ENCODE results near the gene IL18BP.

IL18BP gene

DNA sequence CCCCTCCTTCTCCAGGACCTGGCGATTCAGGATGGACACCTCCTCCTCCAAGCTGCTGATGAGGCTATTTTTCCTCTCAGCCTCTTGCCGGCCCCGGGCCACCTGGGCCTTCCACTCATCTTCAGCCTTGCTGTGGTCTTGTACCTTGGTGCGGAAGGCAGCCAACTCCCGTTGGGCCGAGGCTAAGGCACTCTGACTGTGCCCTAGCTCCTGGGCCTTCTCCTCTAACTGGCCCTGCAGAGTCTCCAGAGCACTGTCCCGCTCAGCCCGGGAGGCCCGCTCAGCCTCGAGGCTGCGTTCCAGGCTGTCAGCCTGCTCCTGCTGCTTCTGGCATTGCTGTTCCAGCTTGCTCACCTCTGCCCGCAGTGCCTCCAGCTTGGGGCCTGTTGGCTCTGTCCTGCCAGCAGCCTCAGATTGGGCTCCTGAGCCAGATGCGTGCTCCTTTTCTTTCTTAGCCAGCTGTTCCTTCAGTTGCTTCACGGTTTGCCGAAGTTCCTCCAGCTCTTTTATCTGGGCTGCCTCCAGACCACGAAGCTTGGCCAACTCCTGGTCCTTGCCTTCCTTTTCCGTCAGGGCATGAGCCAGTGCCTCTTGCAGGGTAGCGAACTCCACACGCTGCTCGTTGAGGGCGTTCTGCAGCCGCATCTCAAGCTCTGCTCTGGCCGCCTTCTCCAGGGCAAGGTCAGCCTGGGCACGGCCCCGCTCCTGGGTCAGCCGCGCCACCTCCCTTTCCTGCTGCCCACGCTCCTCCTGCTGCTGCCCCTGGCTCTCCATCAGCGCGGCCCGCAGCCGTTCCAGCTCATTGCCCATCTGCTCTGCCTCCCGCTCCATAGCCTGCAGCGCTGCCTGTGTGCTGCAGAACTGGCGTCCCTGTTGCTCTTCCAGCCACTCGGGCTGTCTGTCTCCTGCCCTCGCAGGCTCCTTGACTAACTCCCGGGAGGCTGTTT lies 15.3 kb downstream of the IL18BP start:
- no peak for DNase-seq

DNA sequence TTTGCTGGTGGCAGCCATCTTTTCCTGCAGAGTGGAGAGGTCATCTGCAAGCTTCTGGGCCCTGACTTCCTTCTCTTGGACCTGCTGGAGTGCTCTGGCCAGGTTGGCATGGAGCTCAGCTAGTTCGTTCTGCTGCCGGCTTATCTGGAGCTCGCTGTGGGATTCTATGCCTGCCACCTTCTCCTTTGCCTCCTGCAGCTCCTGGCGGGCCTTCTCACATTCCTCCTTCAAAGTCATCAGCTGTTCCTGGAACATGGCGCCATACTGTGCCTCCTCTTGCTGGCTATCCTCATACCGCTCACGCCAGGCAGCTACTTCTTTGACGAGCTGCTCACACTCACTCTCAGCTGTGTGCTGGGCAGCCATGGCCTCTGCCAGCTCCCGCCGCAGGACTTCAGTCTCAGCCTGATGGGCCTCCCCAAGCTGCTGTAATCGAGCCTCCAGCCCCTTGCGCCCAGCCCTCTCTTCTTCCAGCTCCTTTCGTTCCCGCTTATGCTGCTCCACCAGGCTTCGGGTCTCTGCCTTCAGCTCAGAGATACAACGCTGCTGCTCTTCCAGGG lies 16.1 kb downstream of the IL18BP start:
- no peak for DNase-seq

DNA sequence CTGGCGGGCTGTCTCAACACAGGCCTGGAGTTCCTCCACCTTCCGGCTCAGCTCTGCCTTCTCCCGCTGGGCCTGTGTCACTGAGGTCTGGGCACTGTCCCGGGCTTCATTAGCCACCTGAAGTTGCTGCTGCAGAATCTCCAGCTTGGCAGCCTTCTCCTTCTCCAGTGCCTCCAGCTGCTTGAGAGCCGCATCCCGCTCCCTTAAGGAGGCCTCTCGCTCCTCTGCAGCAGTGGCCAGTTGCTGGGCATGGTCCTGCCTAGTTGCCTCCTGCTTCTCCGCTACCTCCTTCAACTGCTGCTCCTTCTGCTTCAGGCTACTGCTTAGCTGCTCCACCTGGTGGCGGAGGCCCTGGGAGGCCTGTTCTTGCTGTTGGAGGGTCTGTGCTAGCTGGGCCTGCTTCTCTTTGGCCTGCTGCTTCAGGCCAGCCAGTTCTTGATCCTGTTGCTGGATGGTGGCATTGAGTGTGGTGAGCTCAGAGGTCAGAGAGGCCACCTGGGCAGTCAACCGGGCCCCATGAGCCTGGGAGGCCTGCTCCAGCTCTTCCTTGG lies 16.9 kb downstream of the IL18BP start:
- DNase-seq = no peak

DNA sequence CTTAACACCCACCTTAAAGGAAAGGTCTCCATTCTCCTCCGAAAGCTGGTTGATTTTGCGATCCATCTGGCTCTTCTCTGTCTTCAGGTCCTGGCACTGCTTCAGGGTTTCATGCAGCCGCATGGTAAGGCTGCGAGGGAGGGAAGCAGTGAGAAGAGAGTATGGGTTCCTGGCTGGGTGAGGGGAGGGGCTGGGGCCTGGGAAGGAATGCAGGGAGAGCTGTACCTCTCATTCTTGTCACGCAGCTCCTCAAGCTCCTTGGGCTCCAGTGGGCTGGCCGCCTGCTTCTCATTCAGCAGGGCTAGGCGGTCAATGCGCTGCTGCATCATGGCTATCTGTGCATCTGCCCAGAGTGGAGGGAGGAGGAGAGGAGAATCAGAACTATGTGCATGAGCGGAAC lies 19.5 kb downstream of the IL18BP start:
- DNase-seq = no peak

DNA sequence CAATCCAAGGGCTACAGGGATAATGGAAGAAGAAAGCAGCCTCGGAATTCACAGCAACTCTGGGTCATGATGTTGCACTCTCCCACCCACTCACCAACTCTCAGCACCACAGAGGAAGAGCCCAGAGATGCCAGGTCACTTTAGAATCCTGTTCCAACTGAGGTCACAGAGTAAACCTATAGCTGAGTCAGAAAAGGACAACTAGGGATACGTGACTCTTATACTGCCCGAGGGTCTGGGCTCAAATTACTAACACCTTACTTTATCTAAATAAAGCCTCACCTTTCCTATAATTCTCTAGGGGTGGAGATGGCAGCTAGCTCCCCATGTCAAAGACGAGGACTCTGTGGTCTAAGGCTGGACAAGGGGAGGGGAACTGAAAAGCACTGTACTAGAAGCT lies 24.6 kb downstream of the IL18BP start:
- DNase-seq = no peak

DNA sequence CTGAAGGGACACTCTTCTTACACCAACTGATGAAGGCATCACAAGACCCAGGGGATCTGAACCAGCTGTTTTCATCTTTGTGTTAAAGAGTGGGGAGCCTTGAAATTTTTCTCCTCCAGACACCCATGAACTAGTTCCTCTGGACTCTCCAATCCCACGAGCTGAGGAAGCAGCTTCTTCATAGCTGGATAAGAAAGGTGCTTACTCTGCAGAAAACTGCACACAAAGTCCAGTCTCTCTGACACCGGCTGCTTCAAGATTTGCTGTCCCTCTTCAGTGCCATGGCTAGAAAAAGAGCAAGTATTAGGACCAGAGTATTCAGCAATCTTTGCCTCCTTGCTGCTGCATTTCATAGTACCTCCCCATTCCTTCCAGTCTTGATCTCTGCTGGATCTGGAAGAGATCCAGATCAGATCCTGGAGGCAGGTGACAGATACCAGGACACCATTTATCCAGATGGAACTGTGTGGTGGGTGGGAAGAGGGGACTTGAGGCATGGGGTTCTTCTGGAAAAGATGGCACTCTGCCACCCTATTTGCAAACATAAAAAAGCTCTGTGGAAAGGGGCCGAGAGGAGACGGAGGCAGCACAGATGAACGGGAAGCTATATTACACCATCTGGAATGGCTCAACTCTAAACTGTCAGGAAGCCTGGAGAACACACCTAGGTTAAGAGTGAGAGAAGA lies 25.5 kb downstream of the IL18BP start:
- no peak for DNase-seq

DNA sequence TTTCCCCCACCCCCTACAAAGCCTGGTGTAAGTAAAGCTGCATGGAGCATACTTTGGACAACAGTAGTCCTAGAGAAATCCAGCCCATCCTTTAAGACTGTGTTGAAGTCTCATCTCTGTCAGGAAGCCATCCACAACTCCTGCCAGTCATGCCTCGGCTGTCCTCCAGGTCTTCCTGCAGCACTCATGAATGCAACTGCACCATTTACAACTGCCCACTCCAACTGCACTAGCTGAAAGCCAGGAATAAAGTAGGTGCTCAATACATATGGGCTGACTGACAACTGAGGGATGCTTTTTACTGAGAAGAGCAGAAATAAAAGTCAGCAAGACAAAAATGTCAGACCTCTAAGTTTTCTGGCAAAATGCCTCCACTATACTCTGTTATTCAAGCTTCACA lies 27.4 kb downstream of the IL18BP start:
- no peak for DNase-seq

- DNase-seq = no peak
These were observed 31.9 kb downstream of the IL18BP start for GRCh38 chr11:72030472-72031045.

DNA sequence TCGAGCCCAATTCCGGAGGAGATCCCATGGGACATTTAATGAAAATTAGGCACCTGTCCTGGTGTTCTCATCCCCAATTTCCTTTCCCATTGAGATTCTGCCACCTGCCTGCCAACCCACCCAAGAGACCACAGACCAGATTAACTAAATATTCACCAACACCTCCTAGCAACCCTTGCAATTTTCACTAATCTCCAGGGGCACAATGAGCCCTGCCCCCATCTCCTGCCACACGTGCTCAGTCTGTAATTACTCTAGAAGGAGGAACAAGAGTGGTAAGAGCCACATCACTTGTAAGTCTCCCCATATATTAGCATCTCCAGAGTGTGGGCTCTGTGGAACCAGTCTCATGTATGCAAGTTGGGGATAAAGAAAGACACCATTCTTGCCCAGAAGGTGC lies 38.0 kb downstream of the IL18BP start:
- DNase-seq = no peak

DNA sequence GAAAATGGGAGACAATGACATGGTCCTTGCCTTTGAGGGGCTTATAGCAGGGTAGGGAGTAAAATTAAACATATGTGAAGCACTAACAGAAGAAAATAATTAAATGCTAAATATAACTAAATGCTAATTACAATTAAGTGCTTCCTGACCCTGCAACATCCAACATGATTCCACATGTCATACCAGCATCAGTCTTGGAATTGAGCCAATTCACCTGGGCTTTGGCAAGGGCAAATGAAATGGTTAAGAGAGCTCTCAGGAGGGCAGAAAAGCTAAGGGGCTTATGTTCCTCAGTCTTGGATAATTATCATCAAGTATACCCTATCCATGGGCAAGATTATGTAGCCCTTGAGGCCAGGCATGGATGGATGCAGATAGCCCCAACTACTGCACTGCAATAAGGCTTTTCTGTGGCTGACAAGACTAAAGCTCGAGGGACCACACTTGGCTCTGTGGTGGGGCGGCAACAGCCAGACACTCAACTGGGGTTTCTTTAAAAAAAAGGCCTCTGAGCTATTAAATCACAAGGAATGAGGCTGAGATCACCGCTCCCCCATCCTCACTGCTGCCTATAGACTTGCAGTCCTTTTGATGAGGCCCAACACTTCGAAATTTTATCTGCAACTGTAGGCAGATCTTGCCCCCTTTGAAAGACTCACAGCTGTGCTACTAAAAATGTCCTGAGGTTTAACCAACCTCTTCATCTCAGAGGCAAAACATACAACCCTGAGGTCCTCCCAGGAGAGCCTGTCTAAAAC lies 39.0 kb downstream of the IL18BP start:
- no peak for DNase-seq

DNA sequence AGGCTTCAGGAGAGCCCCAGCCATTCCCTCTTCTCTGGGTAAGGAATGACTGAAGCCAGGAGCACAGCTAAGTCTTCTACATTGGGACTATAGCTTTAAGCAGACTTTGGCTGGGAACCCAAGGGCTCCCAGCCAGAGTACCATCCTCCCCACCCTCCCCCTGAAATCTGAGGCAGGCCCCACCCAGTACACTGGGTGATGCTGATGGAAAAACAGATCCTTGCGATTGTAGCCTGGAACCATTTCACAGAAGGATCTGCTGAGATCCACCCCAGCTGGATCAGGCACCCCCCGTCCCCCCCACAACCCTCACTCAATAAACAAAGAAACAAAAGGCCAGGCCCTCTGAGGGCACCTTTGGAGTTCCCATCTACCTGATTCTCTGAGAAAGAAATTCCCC lies 39.8 kb downstream of the IL18BP start:
- DNase-seq = no peak

GRCh38 chr11:72039031-72039855 lies 40.5 kb downstream of the IL18BP start:
- DNase-seq = no peak

DNA sequence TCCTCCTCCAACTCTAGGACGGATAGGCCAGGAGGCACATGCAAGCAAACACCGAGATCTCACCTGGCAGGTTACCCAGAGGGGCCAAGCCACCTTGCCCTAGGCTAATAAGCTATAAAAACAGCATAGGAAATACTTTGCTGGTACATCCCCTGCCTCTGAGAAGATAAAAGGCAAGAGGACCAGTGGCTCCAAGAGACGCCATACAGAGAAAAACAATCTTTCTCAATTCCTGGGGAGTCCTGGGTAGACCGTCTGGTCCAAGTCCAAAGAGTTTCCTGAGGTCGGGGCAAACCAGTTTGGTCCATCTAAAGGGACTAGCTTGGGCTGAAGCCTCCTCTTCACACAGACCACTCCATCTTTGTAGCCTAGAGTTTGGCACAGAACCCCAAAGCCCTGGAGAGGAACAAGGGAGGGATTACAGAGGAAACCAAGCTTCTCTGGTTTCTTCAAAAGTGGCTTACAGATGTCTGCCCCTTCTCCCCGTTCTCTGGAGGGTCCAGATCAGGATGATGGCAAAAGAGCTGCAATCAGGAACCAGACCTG lies 41.2 kb downstream of the IL18BP start:
- no peak for DNase-seq

- no peak for DNase-seq
These were observed 42.0 kb downstream of the IL18BP start for GRCh38 chr11:72040491-72041363.

DNA sequence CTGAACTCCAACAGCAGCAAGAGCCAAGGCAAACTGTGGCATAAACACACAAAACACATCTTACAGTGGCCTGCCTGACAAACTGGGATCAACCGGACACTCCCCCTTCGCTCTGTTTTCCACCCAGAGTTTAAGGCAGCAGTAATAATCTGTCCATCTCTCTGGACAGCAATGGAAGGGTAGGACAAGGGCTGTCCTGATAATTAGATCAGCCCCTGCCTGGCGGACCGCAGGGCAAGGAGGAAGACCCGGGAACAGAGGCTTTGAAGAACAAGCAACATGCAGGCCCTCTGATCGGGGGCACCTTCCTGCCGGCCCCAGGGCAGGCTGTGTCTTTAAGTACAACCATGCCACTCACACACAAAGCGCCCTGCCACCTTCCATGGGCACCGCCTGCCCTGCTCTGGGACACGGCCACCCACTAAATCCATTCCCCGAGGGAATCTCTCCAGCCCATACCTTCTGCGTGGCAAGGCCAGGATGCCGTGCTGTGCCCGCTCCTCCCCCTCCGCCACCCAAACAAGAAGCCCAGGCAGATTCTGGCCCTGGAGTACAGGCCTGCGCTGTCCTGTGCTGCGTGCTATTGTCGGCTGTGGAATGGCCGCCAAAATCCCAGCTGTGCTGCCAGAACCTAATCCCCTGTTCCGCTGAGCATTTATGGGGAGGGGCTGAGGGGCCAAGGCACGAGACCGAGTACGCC lies 42.8 kb downstream of the IL18BP start:
- no peak for DNase-seq

DNA sequence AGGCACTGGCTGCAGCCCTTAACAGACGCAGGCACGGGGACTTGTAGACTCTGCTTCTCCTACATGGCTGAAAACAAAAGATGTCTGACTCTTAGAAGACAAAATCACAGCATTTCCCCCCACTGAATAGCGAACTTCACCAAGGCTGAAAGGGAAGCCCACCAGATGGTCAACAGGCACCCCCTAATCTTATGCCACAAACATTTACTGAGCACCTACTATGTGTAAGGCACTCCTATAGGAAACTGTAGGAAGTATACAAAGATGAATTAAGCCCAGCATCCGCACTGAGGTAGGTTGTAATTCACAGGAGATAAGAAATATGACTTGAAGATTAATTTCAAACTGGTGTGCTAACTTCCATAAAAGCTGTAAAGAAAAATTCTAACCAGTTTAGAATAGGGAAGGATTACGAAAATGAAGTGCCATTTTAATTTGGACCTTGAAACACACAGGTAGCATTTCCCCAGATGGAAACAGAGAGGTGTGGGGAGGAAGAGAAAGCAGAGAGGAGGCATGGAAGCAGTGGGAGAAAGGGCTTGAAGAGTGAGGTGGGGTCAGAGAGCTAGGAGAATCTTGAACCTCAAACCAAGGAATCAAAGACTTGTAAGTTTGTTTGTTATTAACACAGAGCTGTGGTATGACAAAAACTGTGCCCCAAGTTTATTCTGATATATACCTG lies 43.5 kb downstream of the IL18BP start:
- DNase-seq = no peak

- DNase-seq = no peak
These were observed 47.1 kb downstream of the IL18BP start for GRCh38 chr11:72045849-72046248.

DNA sequence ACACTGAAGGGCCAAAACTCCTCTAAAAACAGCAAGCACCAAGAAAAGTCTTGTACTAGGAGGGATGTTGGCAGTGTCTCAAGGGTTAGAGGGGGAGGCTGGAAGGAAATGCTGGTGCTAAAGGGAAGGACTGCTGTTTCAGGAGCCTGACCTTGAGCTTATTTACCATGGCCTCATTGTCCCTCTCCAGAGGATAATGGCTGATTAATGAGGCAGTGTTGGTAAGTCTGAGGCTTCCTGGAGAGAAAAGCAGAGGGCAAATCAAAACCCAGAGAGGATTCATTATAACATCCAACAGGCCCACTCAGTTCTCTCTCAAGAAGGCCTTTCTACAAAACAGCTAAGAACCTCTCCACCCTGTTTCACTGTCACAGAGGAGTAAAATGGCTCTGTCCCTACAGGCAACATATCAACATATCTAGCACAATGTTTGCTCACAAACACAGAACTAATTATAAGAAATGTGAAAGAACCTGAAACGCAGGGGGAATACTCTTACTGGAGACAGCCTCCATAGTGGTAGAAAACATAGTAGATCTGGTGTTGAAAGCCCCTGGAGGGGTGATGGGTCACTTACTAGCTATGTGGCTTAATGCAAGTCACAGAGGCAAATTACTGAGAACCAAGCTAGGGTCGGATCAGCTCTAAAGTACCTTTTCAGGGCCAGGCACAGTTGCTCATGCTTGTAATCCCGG lies 50.2 kb downstream of the IL18BP start:
- DNase-seq = no peak

Measured in SIG-M5 (cell line).